NCI-H82 (cell line): ENCODE data around the gene CYP24A1.

ENCODE experiments used
- DNase-seq: peaks from one replicate; lab custom pipeline; 2025; lab: John Stamatoyannopoulos, UW

CYP24A1 gene

GRCh38 chr20:54112221-54112884, 61.4 kb downstream of the CYP24A1 start:
- DNase-seq, result no peak

GRCh38 chr20:54111460-54111859, 62.3 kb downstream of the CYP24A1 start:
- DNase-seq, result peak; percentile 43

GRCh38 chr20:54110457-54110856, 63.3 kb downstream of the CYP24A1 start:
- DNase-seq, result no peak

GRCh38 chr20:54110041-54110440, 63.7 kb downstream of the CYP24A1 start:
- no peak for DNase-seq

GRCh38 chr20:54108817-54109216, 65.0 kb downstream of the CYP24A1 start:
- no peak for DNase-seq

- no peak for DNase-seq
Observed at GRCh38 chr20:54108326-54108642, 65.5 kb downstream of the CYP24A1 start.

- no peak for DNase-seq
Observed at GRCh38 chr20:54107600-54108325, 66.0 kb downstream of the CYP24A1 start.

GRCh38 chr20:54107181-54107580, 66.6 kb downstream of the CYP24A1 start:
- no peak for DNase-seq

GRCh38 chr20:54106162-54106561, 67.6 kb downstream of the CYP24A1 start:
- peak; percentile 24 for DNase-seq

GRCh38 chr20:54105653-54106052, 68.1 kb downstream of the CYP24A1 start:
- peak; percentile 25 for DNase-seq

- peak; percentile 45 for DNase-seq
Observed at GRCh38 chr20:54104781-54105180, 69.0 kb downstream of the CYP24A1 start.

- DNase-seq, result no peak
Observed at GRCh38 chr20:54103762-54104600, 69.8 kb downstream of the CYP24A1 start.
